ENCODE data around the gene FSHR.

FSHR gene

DNA sequence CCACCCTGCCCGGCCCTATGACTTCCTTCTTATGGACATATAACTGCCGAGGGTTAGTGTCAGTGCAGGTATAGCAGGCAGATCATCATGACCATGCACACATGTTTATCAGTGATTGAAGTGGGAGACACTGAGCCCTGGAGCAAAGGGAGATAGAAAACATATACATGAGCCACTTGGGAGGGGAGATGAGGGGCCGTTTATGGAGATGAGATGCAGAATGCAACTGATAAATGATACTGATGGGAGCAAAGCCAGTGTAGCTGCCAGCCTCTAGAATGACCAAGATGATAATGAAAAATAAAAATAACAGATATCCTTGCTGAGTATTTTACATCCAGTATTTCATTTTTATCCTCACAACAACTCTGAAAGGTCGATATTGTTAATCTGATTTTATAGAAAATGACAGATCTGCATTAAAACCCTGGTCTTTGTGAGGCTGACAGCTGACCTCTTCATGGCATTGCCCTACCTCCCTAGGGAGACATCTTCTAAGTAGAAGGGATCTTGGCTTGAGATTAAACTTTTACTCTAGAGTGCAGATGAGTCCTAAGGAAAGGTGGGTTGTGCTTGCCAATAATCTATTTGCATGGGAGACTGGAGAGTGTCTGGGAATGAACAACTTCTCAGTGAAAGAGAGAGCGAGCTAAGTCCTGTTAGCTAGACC is 220.4 kb downstream of the FSHR start:
- H3K27ac ChIP-seq: no peak overlapping the region
- TF ChIP-seq, protein P1, sequence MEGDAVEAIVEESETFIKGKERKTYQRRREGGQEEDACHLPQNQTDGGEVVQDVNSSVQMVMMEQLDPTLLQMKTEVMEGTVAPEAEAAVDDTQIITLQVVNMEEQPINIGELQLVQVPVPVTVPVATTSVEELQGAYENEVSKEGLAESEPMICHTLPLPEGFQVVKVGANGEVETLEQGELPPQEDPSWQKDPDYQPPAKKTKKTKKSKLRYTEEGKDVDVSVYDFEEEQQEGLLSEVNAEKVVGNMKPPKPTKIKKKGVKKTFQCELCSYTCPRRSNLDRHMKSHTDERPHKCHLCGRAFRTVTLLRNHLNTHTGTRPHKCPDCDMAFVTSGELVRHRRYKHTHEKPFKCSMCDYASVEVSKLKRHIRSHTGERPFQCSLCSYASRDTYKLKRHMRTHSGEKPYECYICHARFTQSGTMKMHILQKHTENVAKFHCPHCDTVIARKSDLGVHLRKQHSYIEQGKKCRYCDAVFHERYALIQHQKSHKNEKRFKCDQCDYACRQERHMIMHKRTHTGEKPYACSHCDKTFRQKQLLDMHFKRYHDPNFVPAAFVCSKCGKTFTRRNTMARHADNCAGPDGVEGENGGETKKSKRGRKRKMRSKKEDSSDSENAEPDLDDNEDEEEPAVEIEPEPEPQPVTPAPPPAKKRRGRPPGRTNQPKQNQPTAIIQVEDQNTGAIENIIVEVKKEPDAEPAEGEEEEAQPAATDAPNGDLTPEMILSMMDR (conservative IDR thresholded peaks at IDR 0.05): no peak
- TF ChIP-seq ZFX (IDR thresholded peaks at IDR 0.05): no peak

DNA sequence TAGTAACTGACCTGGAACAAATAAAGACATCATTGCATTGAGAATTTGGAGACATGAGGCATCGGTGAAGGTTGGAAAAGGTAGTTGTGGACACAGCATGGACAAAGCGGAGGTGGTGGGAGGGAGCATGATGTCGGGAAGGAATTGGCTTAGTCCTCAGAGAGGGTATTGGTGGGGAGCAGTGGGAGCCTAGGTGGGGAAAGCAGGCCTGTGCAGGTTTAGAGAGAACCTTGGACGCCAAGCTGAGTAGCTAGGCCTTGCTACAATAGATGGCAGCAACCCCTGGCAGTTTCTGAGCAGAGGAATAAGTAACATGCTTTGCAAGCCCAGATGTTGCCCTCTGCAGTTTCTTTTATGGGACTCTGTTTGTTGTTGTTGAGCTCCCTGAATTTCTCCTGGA is 221.6 kb downstream of the FSHR start:
- no peak overlapping the region for H3K27ac ChIP-seq
- TF ChIP-seq ZFX (IDR thresholded peaks at IDR 0.05): no peak
- TF ChIP-seq, protein P1 (conservative IDR thresholded peaks at IDR 0.05): no peak

DNA sequence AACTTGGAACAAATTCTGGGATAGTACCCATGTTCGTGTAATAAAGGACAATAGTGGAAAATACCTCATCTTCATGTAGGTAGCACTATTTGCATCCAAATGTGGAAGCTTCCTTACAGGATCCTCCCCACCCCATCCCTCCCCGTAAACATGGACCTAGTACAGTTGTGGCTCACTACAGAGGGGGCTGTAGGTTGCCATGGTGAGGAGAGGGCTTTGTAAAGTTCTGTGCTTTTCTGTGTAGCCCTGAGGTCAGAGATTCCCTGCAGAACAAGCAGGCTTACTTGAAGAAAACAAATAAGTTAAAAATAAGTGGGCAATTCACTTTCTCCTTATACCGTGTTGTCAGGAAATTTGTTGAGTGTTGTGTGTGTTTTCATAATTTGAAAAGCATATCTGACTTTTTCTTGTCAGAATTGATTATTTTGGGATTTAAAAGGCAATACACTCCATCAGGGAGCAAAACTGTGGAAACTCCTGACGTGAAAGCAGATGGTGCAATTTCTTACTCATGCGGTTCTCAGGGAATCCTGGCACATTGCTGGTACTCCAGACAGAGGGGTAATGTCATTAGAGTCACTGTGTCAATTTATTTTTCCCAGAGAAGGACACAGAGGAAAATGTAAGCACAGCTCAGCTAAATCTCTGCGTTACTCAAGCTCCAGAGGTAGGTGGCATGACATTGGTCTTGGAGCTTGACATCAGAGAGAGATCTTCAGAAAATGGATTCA is 224.6 kb downstream of the FSHR start:
- H3K27ac ChIP-seq: no peak overlapping the region
- TF ChIP-seq ZFX (IDR thresholded peaks at IDR 0.05): no peak
- TF ChIP-seq, protein P1 (conservative IDR thresholded peaks at IDR 0.05): no peak

DNA sequence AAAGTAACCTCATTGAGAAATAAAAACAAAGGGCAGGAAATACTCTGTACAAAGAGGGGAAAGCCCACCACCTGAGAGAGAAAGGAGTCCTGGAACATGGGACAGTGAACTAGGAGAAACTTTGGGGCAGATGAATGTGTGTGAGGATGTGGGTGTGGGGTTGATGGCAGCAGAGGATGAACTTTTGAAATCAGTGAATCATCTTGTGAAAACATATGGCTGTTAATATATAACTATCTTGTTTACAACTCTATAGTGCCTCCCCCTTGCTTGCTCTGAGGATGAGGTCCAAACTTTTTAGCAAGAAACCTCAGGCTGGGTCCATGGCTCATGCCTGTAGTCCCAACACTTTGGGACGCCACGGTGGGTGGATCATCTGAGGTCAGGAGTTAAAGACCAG is 227.0 kb downstream of the FSHR start:
- TF ChIP-seq ZFX (IDR thresholded peaks at IDR 0.05): no peak
- TF ChIP-seq, protein P1 (conservative IDR thresholded peaks at IDR 0.05): no peak
- H3K27ac ChIP-seq: no peak overlapping the region

DNA sequence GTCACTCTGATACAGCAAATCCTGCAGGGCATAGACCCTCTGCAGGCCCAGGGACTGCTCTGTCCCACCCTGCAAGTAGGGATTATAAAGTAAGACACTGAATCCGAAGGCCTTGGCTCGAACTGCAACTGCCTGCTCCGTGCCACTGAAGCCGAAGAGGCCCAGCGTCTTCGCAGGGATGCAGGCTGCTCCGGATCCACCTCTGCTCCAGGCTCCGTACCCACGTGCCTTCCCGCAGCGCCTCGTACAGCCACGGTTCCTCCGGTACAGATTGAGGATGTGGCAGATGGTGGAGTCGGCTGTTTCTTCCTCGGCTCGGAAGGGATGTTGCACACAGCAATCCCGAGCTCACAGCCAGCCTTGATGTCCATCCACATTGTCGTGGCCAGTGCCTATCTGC is 238.4 kb downstream of the FSHR start:
- H3K27ac ChIP-seq: no peak overlapping the region
- no peak for TF ChIP-seq ZFX (IDR thresholded peaks at IDR 0.05)
- TF ChIP-seq, protein P1 (conservative IDR thresholded peaks at IDR 0.05): no peak

DNA sequence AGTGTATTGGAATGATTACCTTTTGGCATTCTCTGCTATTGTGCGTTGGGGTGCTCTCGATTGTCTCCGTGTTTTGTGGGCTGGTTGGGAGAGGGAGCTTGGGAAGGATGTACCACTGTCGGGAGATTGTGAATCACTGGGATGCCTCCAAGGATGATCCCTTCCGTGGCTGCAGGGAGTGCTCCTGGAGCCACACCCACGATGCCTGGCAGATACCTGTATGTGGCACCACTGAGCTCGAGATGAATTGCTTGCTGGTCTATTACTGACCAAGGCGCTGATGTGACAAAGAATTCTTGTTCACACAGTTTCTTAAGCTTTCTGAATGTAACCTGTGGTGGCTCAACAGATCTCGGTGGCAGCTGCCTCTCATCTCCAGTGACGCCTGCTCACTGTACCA is 239.1 kb downstream of the FSHR start:
- H3K27ac ChIP-seq: no peak overlapping the region
- TF ChIP-seq ZFX (IDR thresholded peaks at IDR 0.05): no peak
- TF ChIP-seq, protein P1 (conservative IDR thresholded peaks at IDR 0.05): no peak

DNA sequence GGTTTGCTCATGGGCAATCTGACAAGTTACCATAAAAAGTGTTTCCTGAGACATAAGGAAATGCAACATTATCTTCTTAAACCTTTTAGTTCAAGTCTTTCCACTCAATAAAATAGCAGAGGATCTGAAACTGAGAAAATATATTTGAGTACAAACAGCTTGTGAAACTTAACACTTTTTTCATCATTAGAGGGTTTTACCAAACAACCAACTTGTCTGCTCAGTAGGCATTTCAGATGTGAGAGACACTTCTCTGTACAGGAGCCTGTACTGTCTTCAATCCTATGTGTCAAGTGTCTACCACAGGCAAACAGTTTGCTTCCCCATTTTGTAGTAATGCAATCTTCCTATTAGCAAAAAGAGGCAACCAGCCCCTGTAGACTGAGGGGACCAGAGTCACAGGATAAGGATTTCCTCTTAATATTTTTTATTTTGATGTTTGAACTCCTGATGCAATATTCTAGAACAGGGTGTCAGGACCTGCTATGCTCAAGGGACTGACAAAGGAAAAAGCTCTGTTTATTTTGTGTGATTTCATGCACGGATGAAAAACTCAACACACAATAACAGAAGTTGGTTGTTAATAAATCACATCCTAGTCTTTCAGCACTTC is 239.7 kb downstream of the FSHR start:
- TF ChIP-seq ZFX (IDR thresholded peaks at IDR 0.05): no peak
- TF ChIP-seq, protein P1 (conservative IDR thresholded peaks at IDR 0.05): no peak
- H3K27ac ChIP-seq: no peak overlapping the region
